T follicular helper cell (primary cell): Measurements from ENCODE around the gene TDRD12.
"Not testable (repeated sequence)": the region's sequence is repeated elsewhere in the genome, so short reads cannot be mapped to it uniquely, and the experiment has no call there.

Experiments used
- DNase-seq: peaks from one replicate; pipeline ENCODE4 v3.0.0-alpha.2; 2020; ENCODE audit warnings: low read depth

Gene TDRD12

DNA sequence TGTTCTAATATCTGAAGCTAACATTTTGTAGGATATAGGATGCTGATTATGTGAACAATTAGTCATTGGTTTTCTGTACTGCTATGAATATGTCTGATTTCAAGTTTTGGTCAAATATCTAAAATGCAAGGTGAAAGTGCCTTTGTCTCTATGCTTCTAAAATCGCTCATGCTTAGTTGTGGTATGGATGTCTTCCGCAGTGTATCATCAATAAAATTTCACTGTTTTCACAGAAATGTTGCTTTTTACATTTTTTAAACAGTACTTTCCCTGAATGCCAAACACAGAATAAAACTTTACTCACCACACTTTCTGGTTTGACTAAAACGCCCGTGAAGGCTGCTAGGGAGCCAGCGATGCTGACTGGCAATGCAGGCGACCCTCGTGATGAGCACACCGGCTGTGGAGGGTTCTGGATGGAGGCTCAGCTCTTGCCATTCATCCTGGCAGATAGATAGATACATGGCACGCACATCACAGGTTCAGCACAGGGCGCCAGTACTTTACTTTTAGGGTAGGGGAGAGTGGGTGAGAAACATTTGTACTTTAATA, 109.9 kb downstream of the TDRD12 start:
- DNase-seq, result no peak

DNA sequence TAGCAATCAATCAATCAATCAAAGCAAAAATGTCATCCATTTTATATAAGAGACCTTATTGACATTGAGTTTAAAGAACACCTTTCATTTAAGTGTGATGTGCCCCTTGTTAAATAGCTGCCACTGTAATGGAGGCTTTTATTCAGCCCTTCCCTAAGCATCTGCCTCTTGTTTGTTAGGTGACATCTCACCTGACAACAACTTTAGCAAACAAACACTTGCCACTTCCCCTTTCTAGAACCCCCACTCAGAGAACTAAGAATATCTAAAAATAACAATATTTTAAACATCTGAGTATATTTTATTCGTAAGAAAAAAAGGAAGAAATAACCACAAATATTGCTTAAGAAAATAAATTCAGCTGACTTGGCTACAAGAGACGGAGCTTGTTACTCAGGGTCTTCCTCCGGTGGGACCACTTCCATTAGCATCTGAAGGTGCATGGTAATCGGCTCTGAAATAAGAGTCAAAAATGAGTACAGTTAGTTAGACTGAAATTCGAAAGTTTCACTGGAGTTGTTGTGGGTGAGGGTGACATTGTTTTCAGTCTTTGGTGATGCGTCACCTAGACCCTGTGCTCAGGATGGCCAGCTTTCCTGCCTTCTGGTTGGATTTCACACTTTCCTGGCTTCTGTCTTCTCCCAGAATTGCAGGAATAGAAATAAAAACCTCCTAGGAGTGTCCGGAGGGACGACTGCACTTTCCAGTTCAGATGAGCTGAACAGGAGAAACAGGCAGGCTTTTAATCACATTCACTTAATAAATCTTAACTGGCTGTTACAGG, 110.9 kb downstream of the TDRD12 start:
- no peak for DNase-seq

DNA sequence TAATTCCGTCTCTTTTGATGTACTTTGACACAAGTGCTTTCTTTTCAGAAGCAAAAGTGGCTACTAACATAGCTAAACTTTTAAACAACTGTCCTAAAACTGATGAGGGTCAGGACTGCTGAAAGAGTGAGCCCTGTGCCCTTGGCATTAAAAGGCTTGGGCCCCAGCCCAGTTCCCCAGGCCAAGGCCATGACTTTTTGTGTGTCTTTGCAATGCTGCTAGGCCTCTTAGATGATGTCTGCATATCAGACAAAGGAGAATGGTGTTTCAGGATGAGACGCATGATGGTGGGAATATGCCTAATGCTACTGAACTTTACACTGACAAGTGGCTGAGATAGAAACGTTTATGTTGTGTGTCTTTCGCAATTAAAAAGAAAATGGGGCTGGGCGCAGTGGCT, 112.0 kb downstream of the TDRD12 start:
- DNase-seq, result no peak

DNA sequence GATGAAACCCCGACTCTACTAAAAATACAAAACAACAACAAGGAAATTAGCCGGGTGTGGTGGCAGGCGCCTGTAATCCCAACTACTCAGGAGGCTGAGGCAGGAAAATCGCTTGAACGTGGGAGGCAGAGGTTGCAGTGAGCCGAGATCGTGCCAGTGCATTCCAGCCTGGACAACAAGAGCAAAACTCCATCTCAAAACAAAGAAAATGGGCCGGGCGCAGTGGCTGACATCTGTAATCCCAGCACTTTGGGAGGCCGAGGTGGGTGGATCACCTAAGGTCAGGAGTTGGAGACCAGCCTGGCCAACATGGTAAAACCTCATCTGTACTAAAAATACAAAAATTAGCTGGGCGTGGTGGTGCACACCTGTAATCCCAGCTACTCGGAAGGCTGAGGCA, 112.5 kb downstream of the TDRD12 start:
- DNase-seq, result not testable (repeated sequence)

DNA sequence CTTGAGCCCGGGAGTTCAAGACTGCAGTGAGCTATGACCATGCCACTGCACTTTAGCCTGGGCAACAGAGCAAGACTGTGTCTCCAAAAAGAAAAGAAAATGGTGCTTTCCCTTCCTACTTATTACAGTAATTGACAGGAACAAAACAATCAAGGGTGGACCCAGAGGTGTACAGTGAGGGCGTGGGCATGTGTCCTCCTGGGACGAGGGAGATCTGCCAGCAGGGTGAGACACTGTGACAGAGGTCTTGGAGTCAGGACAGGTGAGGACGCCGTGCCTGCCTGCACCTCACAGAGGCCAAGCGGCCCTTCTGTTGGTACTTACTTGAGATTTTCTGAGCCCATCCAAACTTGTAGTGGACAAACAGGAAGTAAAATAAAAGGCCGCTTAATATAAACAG, 113.3 kb downstream of the TDRD12 start:
- DNase-seq, result not testable (repeated sequence)

DNA sequence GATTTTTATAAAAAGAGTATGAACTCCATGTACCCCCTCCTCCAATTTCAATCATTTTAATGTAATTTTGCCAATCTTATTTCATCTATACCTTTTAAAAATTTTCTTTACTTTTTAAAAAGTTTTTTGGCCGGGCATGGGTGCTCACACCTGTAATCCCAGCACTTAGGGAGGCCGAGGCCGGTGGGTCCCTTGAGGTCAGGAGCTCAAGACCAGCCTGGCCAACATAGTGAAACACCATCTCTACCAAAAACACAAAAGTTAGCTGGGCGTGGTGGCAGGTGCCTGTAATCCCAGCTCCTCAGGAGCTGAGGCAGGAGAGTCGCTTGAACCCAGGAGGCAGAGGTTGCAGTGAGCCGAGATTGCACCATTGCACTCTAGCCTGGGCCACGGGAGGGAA, 113.8 kb downstream of the TDRD12 start:
- DNase-seq, result not testable (repeated sequence)

DNA sequence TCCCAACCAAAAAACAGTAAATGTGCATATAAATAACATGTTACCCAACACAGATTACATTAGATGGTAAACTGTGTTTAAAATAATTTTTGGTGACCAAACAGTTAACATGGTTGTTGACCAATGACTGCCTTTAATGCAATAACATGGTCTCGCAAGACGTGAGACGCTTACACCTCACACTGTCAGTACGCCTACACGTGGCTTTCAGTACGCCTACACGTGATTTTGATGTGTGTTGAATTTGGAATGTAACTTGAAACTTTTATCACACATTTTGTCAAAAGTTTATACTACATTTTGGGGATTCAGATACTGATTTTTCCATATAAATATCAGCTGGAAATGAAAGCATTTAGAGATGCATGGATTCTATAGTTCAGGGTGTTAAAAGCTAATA, 118.0 kb downstream of the TDRD12 start:
- no peak for DNase-seq

DNA sequence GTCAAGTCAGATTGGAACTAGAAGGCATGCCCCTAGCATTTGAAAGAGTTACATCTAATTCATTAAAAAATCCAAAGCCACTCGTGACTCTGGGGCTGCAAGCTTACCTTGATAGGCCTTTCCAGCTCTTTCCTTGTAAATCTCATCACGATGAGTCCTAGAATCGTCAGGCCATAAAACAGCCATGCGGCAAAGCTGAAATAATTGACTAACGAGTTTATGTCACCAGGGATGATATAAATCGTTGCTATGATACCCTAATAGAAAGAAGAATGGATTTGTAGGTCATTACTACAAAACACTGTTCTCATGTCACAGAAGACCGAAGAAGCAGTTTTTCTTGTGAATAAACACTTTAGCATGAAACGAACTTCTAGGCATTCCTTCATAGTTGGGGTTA, 122.5 kb downstream of the TDRD12 start:
- no peak for DNase-seq

DNA sequence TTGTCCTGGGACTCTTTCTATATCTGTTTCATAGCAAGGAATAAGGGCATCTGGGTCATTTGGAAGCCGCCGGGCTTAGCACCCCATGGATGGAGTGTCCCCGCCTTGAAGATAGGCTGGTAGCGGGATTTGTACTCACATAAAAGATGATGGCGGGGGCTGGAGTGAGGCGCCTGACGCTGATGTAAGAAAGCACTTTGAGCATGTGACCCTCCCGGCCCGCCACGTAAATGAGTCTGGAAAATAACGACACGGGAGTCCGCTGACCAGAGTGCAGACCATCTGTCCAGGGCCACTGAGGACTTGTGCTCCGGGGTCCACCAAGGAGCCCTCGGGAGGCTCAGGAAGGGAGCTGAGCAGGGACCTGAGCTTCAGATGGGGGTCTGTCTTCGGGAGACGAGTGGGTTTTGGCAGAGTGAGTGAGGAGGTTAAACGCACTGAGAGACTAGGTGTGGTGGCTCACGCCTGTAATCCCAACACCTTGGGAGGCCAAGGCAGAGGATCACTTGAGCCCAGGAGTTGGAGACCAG, 124.2 kb downstream of the TDRD12 start:
- no peak for DNase-seq

DNA sequence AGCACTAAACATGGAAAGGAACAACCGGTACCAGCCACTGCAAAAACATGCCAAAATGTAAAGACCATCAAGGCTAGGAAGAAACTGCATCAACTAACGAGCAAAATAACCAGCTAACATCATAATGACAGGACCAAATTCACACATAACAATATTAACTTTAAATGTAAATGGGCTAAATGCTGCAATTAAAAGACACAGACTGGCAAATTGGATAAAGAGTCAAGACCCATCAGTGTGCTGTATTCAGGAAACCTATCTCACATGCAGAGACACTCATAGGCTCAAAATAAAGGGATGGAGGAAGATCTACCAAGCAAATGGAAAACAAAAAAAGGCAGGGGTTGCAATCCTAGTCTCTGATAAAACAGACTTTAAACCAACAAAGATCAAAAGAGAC, 128.5 kb downstream of the TDRD12 start:
- not testable (repeated sequence) for DNase-seq

DNA sequence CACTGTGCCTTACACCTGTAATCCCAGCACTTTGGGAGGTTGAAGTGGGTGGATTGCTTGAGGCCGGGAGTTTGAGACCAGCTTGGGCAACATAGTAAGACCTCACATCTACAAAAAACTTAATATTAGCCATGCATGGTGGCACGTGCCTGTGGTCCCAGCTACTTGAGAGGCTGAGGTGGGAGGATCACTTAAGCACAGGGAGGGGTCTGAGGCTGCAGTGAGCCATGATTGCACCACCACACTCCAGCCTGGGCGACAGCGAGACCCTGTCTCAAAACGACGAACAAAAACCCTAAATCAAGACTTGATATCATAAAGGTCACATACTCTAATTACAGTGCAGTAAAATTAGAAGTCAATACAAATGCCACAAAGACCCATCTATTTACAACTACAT, 132.6 kb downstream of the TDRD12 start:
- DNase-seq, result no peak

DNA sequence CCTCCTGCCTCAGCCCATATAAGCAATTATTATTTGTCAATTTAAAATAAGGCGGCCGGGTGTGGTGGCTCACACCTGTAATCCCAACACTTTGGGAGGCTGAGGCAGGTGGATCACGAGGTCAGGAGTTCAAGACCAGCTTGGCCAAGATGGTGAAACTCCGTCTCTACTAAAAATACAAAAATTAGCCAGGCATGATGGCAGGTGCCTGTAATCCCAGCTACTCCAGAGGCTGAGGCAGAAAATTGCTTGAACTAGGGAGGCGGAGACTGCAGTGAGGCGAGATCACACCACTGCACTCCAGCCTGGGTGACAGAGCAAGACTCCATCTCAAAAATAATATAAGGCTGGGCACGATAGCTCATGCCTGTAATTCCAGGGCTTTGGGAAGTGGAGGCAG, 137.3 kb downstream of the TDRD12 start:
- not testable (repeated sequence) for DNase-seq

DNA sequence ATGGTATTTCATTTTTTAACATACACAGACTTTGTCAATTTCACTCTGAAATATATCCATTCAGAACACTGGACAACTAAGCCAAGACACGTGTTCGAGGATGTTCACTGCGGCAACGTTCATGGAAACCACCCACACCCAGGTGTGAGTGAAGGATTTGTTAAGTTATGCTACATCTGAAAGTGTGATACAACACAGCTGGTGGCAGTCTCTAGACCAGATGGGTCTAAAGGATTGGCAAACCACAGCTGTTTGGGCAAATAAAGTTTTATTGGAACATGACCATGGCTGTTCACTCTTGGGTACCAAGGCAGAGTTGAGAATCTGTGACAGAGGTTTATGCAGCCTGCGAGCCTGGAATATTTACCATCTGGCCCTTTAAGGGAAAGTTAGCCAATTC, 138.0 kb downstream of the TDRD12 start:
- DNase-seq, result no peak

DNA sequence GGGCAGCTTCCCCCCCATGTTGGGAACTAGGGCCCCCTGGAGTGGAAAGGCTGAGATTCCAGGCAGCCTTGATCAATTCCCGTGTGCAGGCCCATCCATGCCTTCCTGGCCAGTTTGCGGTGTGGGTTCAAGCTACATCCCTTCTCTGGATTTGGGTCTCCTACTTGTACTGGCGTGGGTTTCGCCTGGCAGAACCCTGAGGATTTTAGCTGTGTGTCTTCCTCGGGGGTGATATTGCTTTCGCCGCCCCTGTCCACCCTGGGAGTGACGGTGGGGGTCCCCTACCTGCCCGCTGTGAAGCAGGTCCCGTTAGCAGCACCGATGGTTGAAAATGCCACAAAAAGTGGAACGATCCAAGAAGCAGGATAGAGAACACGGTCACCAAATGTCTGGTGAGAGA, 138.6 kb downstream of the TDRD12 start:
- DNase-seq, result no peak

DNA sequence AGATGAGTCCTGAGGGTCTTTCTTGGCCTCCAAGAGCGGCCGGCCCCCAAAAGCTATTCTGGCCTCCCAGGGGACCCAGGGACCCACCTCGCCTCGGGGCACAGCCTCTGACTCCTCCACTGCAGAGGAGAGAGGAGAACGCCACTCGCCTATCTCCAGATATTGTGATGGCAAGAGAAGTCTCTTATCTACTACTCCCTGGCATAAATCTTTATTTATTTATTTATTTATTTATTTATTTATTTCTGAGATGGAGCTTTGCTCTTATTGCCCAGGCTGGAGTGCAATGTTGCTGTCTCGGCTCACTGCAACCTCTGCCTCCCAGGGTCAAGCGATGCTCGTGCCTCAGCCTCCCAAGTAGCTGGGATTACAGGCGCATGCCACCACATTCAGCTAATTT, 139.0 kb downstream of the TDRD12 start:
- DNase-seq, result no peak

DNA sequence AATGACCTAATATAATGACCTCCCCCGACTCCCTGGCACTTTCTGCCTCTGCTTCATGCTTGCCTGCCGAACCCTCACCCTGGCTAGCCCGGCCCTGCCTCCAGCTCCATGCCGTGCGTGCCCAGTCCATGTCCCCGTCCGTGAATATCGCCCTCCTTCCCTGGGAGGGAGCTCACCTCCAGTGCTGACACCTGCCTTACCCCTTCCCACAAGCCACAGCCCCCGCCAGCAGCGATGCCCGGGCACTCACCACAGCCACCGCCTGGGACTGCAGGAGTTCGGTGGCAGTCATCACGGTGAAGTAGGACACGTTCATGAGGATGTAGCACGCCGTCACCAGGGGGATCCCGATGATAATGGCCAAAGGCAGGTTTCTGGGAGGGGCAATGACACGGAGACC, 140.0 kb downstream of the TDRD12 start:
- no peak for DNase-seq

DNA sequence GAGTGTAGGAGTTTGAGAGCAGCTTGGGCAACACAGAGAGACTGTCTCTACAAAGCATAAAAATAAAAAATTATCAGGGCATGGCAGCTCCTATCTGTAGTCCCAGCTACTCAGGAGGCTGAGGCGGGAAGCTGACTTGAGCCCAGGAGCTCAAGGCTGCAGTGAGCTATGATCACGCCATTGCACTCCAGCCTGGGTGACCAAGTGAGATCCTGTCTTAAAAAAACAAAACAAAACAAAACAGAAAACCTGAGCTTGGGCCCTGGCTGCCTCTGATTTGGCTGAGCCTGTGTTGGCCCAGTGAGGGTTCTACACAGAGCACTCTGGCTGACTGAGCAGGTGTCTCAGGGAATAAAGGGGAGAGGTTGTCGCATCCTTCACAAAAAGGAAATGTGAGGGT, 142.0 kb downstream of the TDRD12 start:
- DNase-seq, result no peak

DNA sequence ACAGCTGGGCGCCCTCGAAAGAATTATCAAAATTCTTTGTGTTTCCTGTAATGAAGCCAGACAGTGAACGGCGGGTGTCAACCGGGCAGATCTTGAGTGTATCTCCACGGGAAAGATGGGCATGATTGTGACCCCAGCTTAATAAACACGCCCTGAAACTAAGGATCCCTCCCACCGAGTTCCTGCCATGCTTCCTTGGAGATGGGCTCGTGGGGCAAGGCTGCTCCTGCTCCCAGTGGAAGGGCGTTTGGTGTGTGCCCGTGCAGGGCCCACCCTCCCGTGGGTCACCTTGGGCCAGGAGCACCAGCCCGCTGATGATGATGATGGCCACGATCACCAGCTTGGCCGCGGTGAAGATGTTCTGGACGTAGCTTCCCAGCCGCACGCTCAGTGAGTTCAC, 142.6 kb downstream of the TDRD12 start:
- no peak for DNase-seq

DNA sequence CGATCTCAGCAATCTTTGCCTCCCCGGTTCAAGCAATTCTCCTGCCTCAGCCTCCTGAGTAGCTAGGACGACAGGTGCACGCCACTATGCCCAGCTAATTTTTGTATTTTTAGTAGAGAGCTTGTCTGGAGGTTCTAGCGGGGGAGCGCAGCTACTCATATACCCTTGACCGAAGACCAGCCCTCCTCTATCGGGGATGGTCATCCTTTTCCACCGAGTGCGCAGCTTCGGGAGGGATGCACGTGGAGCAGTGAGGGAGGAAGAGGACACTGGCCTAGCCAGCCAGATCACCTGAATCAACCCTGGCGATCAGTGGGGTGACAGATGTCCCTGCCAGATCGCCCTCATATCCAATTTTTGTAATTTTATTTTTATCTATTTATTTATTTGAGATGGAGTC, 143.2 kb downstream of the TDRD12 start:
- no peak for DNase-seq

DNA sequence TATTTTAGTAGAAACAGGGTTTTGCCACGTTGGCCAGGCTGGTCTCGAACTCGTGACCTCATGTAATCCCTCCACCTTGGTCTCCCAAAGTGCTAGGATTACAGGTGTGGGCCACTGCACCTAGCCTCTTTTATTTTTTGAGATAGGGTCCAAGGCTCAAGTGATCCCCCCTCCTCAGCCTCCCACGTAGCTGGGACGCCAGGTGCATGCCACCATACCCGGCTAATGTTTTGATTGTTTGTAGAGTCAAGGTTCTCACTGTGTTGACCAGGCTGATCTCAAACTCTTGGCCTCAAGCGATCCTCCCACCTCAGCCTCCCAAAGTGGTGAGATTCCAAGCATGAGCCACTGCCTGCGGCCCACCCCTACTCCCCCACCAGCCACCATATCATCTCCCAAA, 143.7 kb downstream of the TDRD12 start:
- no peak for DNase-seq

DNA sequence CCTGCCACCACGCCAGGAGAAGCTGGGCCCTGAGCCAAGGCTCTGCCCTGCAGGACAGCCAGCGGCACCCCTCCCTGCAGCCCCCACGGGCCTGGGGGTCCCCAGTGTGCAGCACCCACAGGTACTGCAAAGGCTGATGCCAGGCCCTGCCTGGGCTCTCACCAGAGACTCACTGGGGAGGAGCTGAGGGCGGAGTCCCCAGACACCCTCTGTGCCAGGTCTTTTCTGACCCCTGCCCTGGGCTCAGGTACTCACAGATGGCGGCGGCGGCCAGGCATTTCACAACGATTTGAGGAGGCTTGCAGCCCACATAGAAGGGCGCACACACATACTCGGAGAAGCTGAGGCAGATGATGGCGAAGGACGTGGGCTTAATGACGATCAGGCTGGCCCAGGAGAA, 144.3 kb downstream of the TDRD12 start:
- no peak for DNase-seq

DNA sequence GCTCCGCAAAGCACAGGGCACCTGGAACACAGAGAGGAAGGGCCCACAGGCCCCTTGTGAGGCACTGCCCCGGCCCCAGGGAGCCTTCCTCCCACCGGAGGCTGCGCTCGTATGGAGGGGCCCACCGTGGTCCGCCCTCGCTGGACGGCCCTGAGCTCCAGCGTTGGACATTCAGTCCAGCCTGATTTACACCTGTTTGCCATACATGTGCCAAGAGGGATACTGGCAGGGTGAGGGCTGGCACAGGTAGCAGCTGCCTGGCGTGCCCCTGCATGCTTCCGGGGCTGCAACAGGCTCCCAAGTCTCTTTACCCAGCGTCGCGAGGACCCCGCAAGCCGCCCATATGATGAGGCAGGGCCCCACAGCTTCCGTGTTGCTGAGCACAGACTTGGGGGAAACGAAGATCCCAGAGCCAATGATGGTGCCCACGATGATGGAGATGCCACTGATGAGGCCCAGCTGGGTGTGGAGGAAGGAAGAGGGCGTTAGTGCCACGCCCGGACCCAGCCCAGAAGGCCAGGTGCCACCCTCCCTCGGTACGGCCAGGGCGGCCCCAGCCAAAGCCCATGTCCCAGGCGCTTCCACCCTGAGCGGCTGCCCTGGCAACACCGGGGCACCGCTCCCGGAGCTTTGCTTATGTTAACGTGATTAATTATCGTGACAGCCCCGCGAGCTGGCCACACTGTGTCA, 144.9 kb downstream of the TDRD12 start:
- DNase-seq, result no peak

DNA sequence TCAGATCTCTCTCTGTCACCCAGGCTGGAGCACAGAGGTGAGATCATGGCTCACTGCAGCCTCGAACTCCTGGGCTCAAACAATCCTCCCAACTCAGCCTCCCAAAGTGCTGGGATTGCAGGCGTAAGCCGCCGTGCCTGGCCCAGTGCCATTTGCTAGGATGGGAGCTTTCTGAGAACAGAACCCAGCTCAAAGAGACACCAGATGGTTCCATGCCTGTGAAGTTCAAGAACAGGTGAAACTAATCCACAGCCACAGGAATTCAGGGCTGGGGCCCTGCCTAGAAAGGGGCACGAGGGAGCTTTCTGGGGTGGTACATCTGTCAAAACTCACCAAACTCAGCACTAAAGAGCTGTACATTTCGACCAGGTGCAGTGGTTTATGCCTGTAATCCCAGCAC, 145.8 kb downstream of the TDRD12 start:
- DNase-seq, result no peak
